SU-DHL-6 (cell line): ENCODE measurements around the gene ARID5B.

Source experiments
- CTCF ChIP-seq: fragments of 200-600 bp; sonication (generic); IDR thresholded peaks from one replicate; pipeline ENCODE4 v1.5.1; 2017; ENCODE audit warnings: antibody characterized with exemption, mild to moderate bottlenecking, low read length, moderate library complexity; ENCODE audit not compliant: insufficient read depth, poor library complexity, severe bottlenecking
- EZH2phosphoT487 ChIP-seq: fragments of 200-600 bp; sonication (generic), shearing (Covaris generic); conservative IDR thresholded peaks from 2 replicates; pipeline ENCODE4 v1.6.1; 2018; ENCODE audit warnings: mild to moderate bottlenecking, antibody characterized with exemption, low read length, moderate library complexity, mixed read lengths

DNA sequence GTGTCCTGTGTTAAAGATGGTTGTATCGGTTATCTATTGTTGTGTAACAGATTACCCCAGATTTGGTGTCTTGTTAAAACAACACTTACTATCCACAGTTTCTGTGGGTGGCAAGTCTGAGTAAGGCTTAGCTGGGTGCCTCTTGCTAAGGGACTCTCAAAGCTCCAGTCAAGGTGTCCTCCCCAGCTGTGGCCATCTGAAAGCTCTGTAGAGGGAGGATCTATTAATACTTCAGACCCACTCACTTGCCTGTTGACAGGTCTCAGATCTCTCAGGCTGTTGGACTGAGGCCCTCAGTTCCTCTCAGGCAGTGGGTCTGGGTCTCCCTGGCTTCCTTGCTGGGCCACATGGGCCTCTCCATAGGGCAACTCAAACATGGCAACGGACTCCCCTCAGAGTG lies 19.6 kb downstream of the ARID5B start:
- TF ChIP-seq CTCF (no peak), EZH2phosphoT487 (no peak)
